Measurements from ENCODE around the gene GFER.
"Not testable (repeated sequence)": the region's sequence is repeated elsewhere in the genome, so short reads cannot be mapped to it uniquely, and the experiment has no call there.

GFER gene

GRCh38 chr16:1983544-1984346 lies at the start of gene GFER:
TSS of gene GFER (plus strand) at chr16:1984193. CDS start at chr16:1984219, 26 bp downstream.
- peak within 1 kb of the TSS; percentile 90 for H3K27ac ChIP-seq
- TF ChIP-seq ZFX (IDR thresholded peaks at IDR 0.05) (no peak), CTCF (conservative IDR thresholded peaks at IDR 0.05) (peak; percentile 73)

- H3K27ac ChIP-seq = no peak overlapping the region
- no peak for TF ChIP-seq CTCF (conservative IDR thresholded peaks at IDR 0.05)
- TF ChIP-seq ZFX (IDR thresholded peaks at IDR 0.05) = no peak
These were observed 47.0 kb upstream of the GFER start for GRCh38 chr16:1936945-1937479.

GRCh38 chr16:1938316-1938715 lies 45.7 kb upstream of the GFER start:
- no peak overlapping the region for H3K27ac ChIP-seq
- TF ChIP-seq CTCF (conservative IDR thresholded peaks at IDR 0.05) (no peak), ZFX (IDR thresholded peaks at IDR 0.05) (no peak)

- H3K27ac ChIP-seq = no peak overlapping the region
- no peak for TF ChIP-seq CTCF (conservative IDR thresholded peaks at IDR 0.05)
- TF ChIP-seq ZFX (IDR thresholded peaks at IDR 0.05) = no peak
These were observed 45.1 kb upstream of the GFER start for GRCh38 chr16:1938910-1939309.

- H3K27ac ChIP-seq = not testable (repeated sequence)
These were observed 44.2 kb upstream of the GFER start for GRCh38 chr16:1939833-1940232.

GRCh38 chr16:1940273-1941161 lies 43.5 kb upstream of the GFER start:
- H3K27ac ChIP-seq = no peak overlapping the region
- no peak for TF ChIP-seq CTCF (conservative IDR thresholded peaks at IDR 0.05)
- no peak for TF ChIP-seq ZFX (IDR thresholded peaks at IDR 0.05)

- peak overlapping the region; percentile 85 for H3K27ac ChIP-seq
- no peak for TF ChIP-seq CTCF (conservative IDR thresholded peaks at IDR 0.05)
- no peak for TF ChIP-seq ZFX (IDR thresholded peaks at IDR 0.05)
These were observed 42.6 kb upstream of the GFER start for GRCh38 chr16:1941162-1942046.

All from C4-2B (cell line).